CD8-positive, alpha-beta memory T cell (primary cell): ENCODE results near the gene CACNA1C. TPM values are rescaled to one million over a fixed set of nuclear protein-coding genes. Genes with fewer than 3 reads are reported as not detected.

Experiments used
- CTCF ChIA-PET: fragments of 350-600 bp; sonication (Branson Sonifier 250); formaldehyde crosslinking; loops from one replicate; lab custom pipeline; 2021; ENCODE audit warnings: antibody characterized with exemption; lab: Charles Lee
- POLR2A ChIA-PET: fragments of 350-600 bp; sonication (Branson Sonifier 250); formaldehyde crosslinking; loops from one replicate; lab custom pipeline; 2021; ENCODE audit warnings: antibody characterized with exemption; lab: Charles Lee
- DNase-seq, 5 donors: peaks; one replicate each; pipeline versions ENCODE4 v3.0.0 to v3.0.0-alpha.2; 2020 to 2022; ENCODE audit warnings: mixed read lengths in 1 of 5
- H3K27ac ChIP-seq: one replicate; pipeline ENCODE4 v1.7.0; 2013; ENCODE audit warnings: low read depth, mild to moderate bottlenecking, low read length, moderate library complexity
- H3K27me3 ChIP-seq: 2 replicates; pipeline ENCODE4 v1.7.0; 2013; ENCODE audit warnings: low read length, mild to moderate bottlenecking; ENCODE audit not compliant: insufficient read depth, poor library complexity, severe bottlenecking
- H3K36me3 ChIP-seq: 2 replicates; pipeline ENCODE4 v1.7.0; 2013; ENCODE audit warnings: mild to moderate bottlenecking, low read length, moderate library complexity; ENCODE audit not compliant: insufficient read depth
- H3K4me1 ChIP-seq: 2 replicates; pipeline ENCODE4 v1.7.0; 2013; ENCODE audit warnings: mild to moderate bottlenecking, low read length, moderate library complexity; ENCODE audit not compliant: insufficient read depth
- H3K4me3 ChIP-seq: 2 replicates; pipeline ENCODE4 v1.7.0; 2013; ENCODE audit warnings: mild to moderate bottlenecking, low read length
- H3K9me3 ChIP-seq: 2 replicates; pipeline ENCODE4 v1.7.0; 2013; ENCODE audit warnings: mild to moderate bottlenecking, low read length
- H3K27ac Mint-ChIP-seq, 8 donors: one replicate each; pipeline ENCODE4 v1.8.0; 2020 to 2021; ENCODE audit warnings: mixed read lengths in 8 of 8, mild to moderate bottlenecking in 6 of 8, inconsistent platforms in 3 of 8, moderate library complexity in 3 of 8
- H3K27me3 Mint-ChIP-seq, 2 donors: one replicate each; pipeline ENCODE4 v1.8.0; 2020 to 2021; ENCODE audit warnings: mixed read lengths in 2 of 2, mild to moderate bottlenecking in 1 of 2, moderate library complexity in 1 of 2
- H3K36me3 Mint-ChIP-seq, 3 donors: one replicate each; pipeline ENCODE4 v1.8.0; 2020 to 2021; ENCODE audit warnings: mixed read lengths in 3 of 3, inconsistent platforms in 1 of 3, mild to moderate bottlenecking in 1 of 3
- H3K4me1 Mint-ChIP-seq, 3 donors: one replicate each; pipeline ENCODE4 v1.8.0; 2020 to 2021; ENCODE audit warnings: mixed read lengths in 3 of 3, inconsistent platforms in 1 of 3, mild to moderate bottlenecking in 1 of 3
- H3K4me3 Mint-ChIP-seq, 7 donors: one replicate each; pipeline ENCODE4 v1.8.0; 2020 to 2021; ENCODE audit warnings: mixed read lengths in 7 of 7, mild to moderate bottlenecking in 6 of 7, moderate library complexity in 4 of 7, inconsistent platforms in 2 of 7
- H3K9me3 Mint-ChIP-seq, 5 donors: one replicate each; pipeline ENCODE4 v1.8.0; 2020 to 2022; ENCODE audit warnings: mixed read lengths in 5 of 5, mild to moderate bottlenecking in 3 of 5, moderate library complexity in 2 of 5, inconsistent platforms in 1 of 5
- polyA plus RNA-seq: library from polyadenylated mRNA; unstranded; fragments of 300-500 nt; fragmentation: Illumina TruSeq; gene quantifications from one replicate; pipeline ENCODE4 v1.2.3, GENCODE V29; 2021
- total RNA-seq, 2 experiments: library from RNA; stranded (reverse); gene quantifications; one replicate each; pipeline ENCODE4 v1.2.3, GENCODE V29; 2021

The CACNA1C gene
- total and polyA plus RNA-seq, 3 experiments from 2014 or later, result 0.04 to 0.10 (median 0.04) TPM

GRCh38 chr12:2054091-2055018 lies 1.6 kb downstream of the CACNA1C start:
- Histone ChIP-seq H3K4me1 (peaks cover 4% of the 10 kb centered on the region), H3K9me3 (no peaks in the 10 kb centered on the region), H3K4me3 (no peak overlapping the region), H3K36me3 (no peaks in the 10 kb centered on the region), H3K27ac (no peak overlapping the region), H3K27me3 (peaks cover 25% of the 10 kb centered on the region)
- Mint-ChIP-seq H3K27ac (peak overlapping the region in 1 of 8 donors; percentile 10), H3K4me3 (peak overlapping the region; percentile 59 to 88 (median 71)), H3K9me3 (peaks cover 0 to 2% (median 0%) of the 10 kb centered on the region in 5 donors), H3K27me3 (peaks cover 35 to 84% of the 10 kb centered on the region in 2 donors), H3K36me3 (no peaks in the 10 kb centered on the region), H3K4me1 (peaks cover 16 to 36% (median 21%) of the 10 kb centered on the region in 3 donors)
- DNase-seq, result no peak
- POLR2A ChIA-PET, result no interaction called here
- CTCF ChIA-PET, result no interaction called here

GRCh38 chr12:2057041-2057794 lies 4.4 kb downstream of the CACNA1C start:
- H3K4me1 Mint-ChIP-seq, result peaks cover 7 to 16% (median 12%) of the 10 kb centered on the region in 3 donors
- peaks cover 18 to 55% of the 10 kb centered on the region in 2 donors for H3K27me3 Mint-ChIP-seq
- no peaks in the 10 kb centered on the region for H3K36me3 ChIP-seq
- no peaks in the 10 kb centered on the region for H3K9me3 Mint-ChIP-seq
- no peaks in the 10 kb centered on the region for H3K4me1 ChIP-seq
- peak in 3 of 5 donors; percentile 10 to 53 (median 18) for DNase-seq
- H3K36me3 Mint-ChIP-seq, result no peaks in the 10 kb centered on the region
- CTCF ChIA-PET, result no interaction called here
- no peak overlapping the region for H3K27ac Mint-ChIP-seq
- POLR2A ChIA-PET, result no interaction called here
- no peak overlapping the region for H3K27ac ChIP-seq
- no peak overlapping the region for H3K4me3 ChIP-seq
- H3K9me3 ChIP-seq, result no peaks in the 10 kb centered on the region
- H3K4me3 Mint-ChIP-seq, result peak overlapping the region in 2 of 7 donors; percentile 11 to 48
- peaks cover 14% of the 10 kb centered on the region for H3K27me3 ChIP-seq

GRCh38 chr12:2057795-2058408 lies 5.1 kb downstream of the CACNA1C start:
- ChIA-PET POLR2A (no interaction called here), CTCF (no interaction called here)
- H3K9me3 ChIP-seq, result no peaks in the 10 kb centered on the region
- Mint-ChIP-seq H3K27ac (no peak overlapping the region), H3K27me3 (peaks cover 21 to 58% of the 10 kb centered on the region in 2 donors), H3K4me3 (peak overlapping the region in 1 of 7 donors; percentile 11), H3K4me1 (peaks cover 7 to 15% (median 12%) of the 10 kb centered on the region in 3 donors), H3K36me3 (no peaks in the 10 kb centered on the region), H3K9me3 (no peaks in the 10 kb centered on the region)
- DNase-seq, result no peak
- no peaks in the 10 kb centered on the region for H3K36me3 ChIP-seq
- H3K4me3 ChIP-seq, result no peak overlapping the region
- peaks cover 13% of the 10 kb centered on the region for H3K27me3 ChIP-seq
- H3K27ac ChIP-seq, result no peak overlapping the region
- no peaks in the 10 kb centered on the region for H3K4me1 ChIP-seq

- H3K4me1 Mint-ChIP-seq, result peaks cover 10 to 14% (median 11%) of the 10 kb centered on the region in 3 donors
- no peak overlapping the region for H3K27ac ChIP-seq
- peaks cover 21 to 54% of the 10 kb centered on the region in 2 donors for H3K27me3 Mint-ChIP-seq
- CTCF ChIA-PET, result no interaction called here
- H3K9me3 Mint-ChIP-seq, result no peaks in the 10 kb centered on the region
- H3K4me3 ChIP-seq, result no peak overlapping the region
- H3K4me3 Mint-ChIP-seq, result peak overlapping the region in 1 of 7 donors; percentile 46
- POLR2A ChIA-PET, result interaction anchor here (0.5 kb wide), 1 partner anchor 1670 kb away, joined by 5 read pairs; no protein-coding TSS in a partner anchor
- DNase-seq, result no peak
- H3K9me3 ChIP-seq, result no peaks in the 10 kb centered on the region
- H3K36me3 Mint-ChIP-seq, result no peaks in the 10 kb centered on the region
- no peak overlapping the region for H3K27ac Mint-ChIP-seq
- H3K36me3 ChIP-seq, result no peaks in the 10 kb centered on the region
- peaks cover 13% of the 10 kb centered on the region for H3K27me3 ChIP-seq
- H3K4me1 ChIP-seq, result peaks cover 3% of the 10 kb centered on the region
Measured at GRCh38 chr12:2058837-2059236, 6.0 kb downstream of the CACNA1C start.

- no peaks in the 10 kb centered on the region for H3K9me3 ChIP-seq
- no peak for DNase-seq
- CTCF ChIA-PET, result no interaction called here
- H3K4me3 ChIP-seq, result no peak overlapping the region
- H3K36me3 ChIP-seq, result no peaks in the 10 kb centered on the region
- no peak overlapping the region for H3K27ac ChIP-seq
- Mint-ChIP-seq H3K4me1 (peaks cover 10 to 16% (median 13%) of the 10 kb centered on the region in 3 donors), H3K4me3 (no peak overlapping the region), H3K36me3 (no peaks in the 10 kb centered on the region), H3K9me3 (no peaks in the 10 kb centered on the region), H3K27ac (no peak overlapping the region), H3K27me3 (peaks cover 11 to 42% of the 10 kb centered on the region in 2 donors)
- H3K27me3 ChIP-seq, result peaks cover 1% of the 10 kb centered on the region
- peaks cover 12% of the 10 kb centered on the region for H3K4me1 ChIP-seq
- POLR2A ChIA-PET, result no interaction called here
Measured at GRCh38 chr12:2061402-2061801, 8.6 kb downstream of the CACNA1C start.

GRCh38 chr12:2064071-2064507 lies 11.3 kb downstream of the CACNA1C start:
- Mint-ChIP-seq H3K9me3 (peaks cover 0 to 2% (median 0%) of the 10 kb centered on the region in 5 donors), H3K27ac (peak overlapping the region; percentile 25 to 93 (median 85)), H3K36me3 (peaks cover 0 to under 1% (median 0%) of the 10 kb centered on the region in 3 donors), H3K27me3 (peaks cover 10 to 29% of the 10 kb centered on the region in 2 donors), H3K4me1 (peaks cover 10 to 16% (median 13%) of the 10 kb centered on the region in 3 donors), H3K4me3 (peak overlapping the region; percentile 19 to 82 (median 78))
- H3K4me3 ChIP-seq, result peak overlapping the region; percentile 23
- H3K27ac ChIP-seq, result peak overlapping the region; percentile 40
- H3K27me3 ChIP-seq, result no peaks in the 10 kb centered on the region
- H3K36me3 ChIP-seq, result no peaks in the 10 kb centered on the region
- CTCF ChIA-PET, result interaction anchor here (1.5 kb wide), 1 partner anchor 30 kb away, joined by 4 read pairs; no protein-coding TSS in a partner anchor
- DNase-seq, result peak in 1 of 5 donors; percentile 14
- H3K4me1 ChIP-seq, result peaks cover 12% of the 10 kb centered on the region
- no peaks in the 10 kb centered on the region for H3K9me3 ChIP-seq
- POLR2A ChIA-PET, result no interaction called here

GRCh38 chr12:2068653-2069052 lies 15.9 kb downstream of the CACNA1C start:
- ChIA-PET POLR2A (no interaction called here), CTCF (no interaction called here)
- H3K4me3 Mint-ChIP-seq, result no peak overlapping the region

More at GRCh38 chr12:2068653-2069052, 15.9 kb downstream of the CACNA1C start:
- Mint-ChIP-seq H3K27ac (no peak overlapping the region), H3K4me1 (peaks cover 10 to 14% (median 12%) of the 10 kb centered on the region in 3 donors), H3K27me3 (peaks cover 7 to 38% of the 10 kb centered on the region in 2 donors), H3K9me3 (peaks cover 8 to 20% (median 11%) of the 10 kb centered on the region in 5 donors), H3K36me3 (peaks cover 0 to 16% (median 2%) of the 10 kb centered on the region in 3 donors)
- Histone ChIP-seq H3K27ac (no peak overlapping the region), H3K4me3 (no peak overlapping the region), H3K4me1 (peaks cover 11% of the 10 kb centered on the region), H3K36me3 (no peaks in the 10 kb centered on the region), H3K9me3 (no peaks in the 10 kb centered on the region), H3K27me3 (no peaks in the 10 kb centered on the region)
- DNase-seq, result no peak
